ENCODE measurements around the gene FBXO46. TPM values are rescaled to one million over a fixed set of nuclear protein-coding genes. Genes with fewer than 3 reads are reported as not detected.

Gene FBXO46, protein sequence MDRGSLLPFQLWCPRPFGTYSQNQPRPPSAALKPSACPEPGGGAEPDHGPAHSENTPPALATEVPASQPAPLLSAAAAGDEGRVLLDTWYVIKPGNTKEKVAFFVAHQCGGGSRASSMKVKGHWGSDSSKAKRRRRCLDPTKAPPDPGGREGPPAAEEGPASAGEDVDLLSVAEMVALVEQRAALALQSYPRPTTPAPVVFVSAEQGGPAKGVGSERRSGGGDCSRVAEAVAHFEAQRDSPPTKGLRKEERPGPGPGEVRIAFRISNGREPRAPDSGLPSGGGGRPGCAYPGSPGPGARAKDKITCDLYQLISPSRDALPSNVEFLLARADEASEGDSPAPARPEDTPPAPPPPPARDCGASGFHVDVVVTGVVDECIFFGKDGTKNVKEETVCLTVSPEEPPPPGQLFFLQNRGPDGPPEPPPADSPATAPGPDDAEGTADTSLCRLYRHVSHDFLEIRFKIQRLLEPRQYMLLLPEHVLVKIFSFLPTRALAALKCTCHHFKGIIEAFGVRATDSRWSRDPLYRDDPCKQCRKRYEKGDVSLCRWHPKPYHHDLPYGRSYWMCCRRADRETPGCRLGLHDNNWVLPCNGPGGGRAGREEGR
- total RNA-seq = 10 to 100 TPM in 1 of 2 donors, 1 to 10 TPM in 1; 9.9 to 15.0 TPM

DNA sequence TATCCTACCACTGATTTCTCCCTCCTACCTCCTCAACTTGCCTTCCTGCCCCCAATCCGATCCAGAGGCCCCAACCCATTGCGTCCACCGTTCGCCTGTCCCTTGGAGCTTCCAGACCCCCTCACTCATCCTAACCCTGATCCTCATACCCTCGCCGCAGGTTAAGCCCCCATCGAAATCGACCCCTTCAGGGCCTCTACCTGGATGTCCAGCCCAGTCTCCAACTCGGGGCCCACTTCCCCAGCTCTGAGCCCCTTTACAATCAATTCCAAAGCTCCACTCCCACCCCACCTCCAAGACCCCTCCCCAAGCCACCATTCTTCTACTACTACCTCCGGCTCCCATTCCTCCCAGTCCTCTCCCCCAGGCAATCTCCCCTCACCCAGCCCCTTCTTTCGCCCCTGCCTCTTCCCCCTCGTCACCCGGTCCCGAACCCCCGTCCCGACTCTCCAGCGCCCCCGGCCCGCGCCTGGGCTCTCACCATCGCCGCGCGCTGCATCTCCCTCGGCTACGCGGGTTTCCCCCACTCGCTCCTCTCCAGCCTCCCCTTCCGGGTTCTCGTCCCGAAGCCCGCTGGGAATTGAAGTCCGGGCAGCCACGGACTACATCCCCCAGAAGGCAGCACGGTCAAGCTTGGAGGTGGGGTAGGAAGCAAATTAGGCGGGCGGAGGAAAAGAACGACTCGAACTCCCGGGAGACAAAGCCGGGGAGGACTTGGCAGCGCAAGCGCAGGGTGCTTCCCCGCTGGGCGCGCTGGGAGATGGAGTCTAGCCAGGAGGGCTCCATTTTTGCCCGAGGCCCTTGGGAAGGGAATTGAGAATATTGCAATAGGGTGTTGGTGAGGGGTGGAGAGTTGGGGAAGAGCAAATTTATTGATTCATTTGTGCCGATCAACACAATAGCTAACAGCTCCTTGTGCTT lies at the start of gene FBXO46:
FBXO46 (minus strand) TSS at position 529 of the 921 bp plus-strand sequence. CDS start 17,401 bp downstream, outside the sequence.
- TF ChIP-seq, protein P1, sequence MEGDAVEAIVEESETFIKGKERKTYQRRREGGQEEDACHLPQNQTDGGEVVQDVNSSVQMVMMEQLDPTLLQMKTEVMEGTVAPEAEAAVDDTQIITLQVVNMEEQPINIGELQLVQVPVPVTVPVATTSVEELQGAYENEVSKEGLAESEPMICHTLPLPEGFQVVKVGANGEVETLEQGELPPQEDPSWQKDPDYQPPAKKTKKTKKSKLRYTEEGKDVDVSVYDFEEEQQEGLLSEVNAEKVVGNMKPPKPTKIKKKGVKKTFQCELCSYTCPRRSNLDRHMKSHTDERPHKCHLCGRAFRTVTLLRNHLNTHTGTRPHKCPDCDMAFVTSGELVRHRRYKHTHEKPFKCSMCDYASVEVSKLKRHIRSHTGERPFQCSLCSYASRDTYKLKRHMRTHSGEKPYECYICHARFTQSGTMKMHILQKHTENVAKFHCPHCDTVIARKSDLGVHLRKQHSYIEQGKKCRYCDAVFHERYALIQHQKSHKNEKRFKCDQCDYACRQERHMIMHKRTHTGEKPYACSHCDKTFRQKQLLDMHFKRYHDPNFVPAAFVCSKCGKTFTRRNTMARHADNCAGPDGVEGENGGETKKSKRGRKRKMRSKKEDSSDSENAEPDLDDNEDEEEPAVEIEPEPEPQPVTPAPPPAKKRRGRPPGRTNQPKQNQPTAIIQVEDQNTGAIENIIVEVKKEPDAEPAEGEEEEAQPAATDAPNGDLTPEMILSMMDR (IDR thresholded peaks at IDR 0.05) = no peak
- peak; percentile 94 for ATAC-seq (ENCODE audit: insufficient number of reproducible peaks, low FRiP score, low read depth)
- H3K36me3 ChIP-seq = no peaks in the 10 kb centered on the region
- DNase-seq (ENCODE audit: low spot score) = peak; percentile 94
- H3K9me3 ChIP-seq = no peaks in the 10 kb centered on the region
- H3K27me3 ChIP-seq (replicated peaks; ENCODE audit: insufficient read depth) = no peaks in the 10 kb centered on the region
- H3K4me1 ChIP-seq (ENCODE audit: control insufficient read depth in 1 of 2, low read depth in 2 of 2) = peaks cover 8 to 15% of the 10 kb centered on the region in 2 donors
- peak within 1 kb of the TSS; percentile 95 for H3K4me3 ChIP-seq
- peak within 1 kb of the TSS in 1 of 2 donors; percentile 70 for H3K27ac ChIP-seq

DNA sequence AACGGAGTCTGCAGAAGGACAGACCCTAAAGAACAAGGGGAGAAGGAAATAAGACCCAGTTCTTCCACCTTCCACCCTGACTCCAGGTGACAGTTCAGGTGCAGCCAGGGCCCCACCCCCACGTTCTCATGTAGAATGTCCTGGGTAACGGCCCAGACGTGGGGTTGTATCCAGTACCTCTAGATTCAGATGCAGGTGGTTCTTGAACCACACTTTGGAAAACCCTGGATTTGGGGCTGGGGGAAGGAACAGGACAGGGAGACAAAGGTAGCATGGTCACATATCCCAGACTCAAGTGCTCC lies 49.4 kb upstream of the FBXO46 start:
- Histone ChIP-seq H3K9me3 (no peaks in the 10 kb centered on the region), H3K4me3 (peak overlapping the region; percentile 91), H3K27me3 (replicated peaks; ENCODE audit: insufficient read depth) (no peaks in the 10 kb centered on the region), H3K27ac (peak overlapping the region; percentile 97 to 98), H3K36me3 (peaks cover 28% of the 10 kb centered on the region), H3K4me1 (ENCODE audit: control insufficient read depth in 1 of 2, low read depth in 2 of 2) (peaks cover 20 to 41% of the 10 kb centered on the region in 2 donors)
- ATAC-seq (ENCODE audit: insufficient number of reproducible peaks, low FRiP score, low read depth) (no peak), DNase-seq (ENCODE audit: low spot score) (no peak)
- TF ChIP-seq, protein P1 (IDR thresholded peaks at IDR 0.05) = no peak

DNA sequence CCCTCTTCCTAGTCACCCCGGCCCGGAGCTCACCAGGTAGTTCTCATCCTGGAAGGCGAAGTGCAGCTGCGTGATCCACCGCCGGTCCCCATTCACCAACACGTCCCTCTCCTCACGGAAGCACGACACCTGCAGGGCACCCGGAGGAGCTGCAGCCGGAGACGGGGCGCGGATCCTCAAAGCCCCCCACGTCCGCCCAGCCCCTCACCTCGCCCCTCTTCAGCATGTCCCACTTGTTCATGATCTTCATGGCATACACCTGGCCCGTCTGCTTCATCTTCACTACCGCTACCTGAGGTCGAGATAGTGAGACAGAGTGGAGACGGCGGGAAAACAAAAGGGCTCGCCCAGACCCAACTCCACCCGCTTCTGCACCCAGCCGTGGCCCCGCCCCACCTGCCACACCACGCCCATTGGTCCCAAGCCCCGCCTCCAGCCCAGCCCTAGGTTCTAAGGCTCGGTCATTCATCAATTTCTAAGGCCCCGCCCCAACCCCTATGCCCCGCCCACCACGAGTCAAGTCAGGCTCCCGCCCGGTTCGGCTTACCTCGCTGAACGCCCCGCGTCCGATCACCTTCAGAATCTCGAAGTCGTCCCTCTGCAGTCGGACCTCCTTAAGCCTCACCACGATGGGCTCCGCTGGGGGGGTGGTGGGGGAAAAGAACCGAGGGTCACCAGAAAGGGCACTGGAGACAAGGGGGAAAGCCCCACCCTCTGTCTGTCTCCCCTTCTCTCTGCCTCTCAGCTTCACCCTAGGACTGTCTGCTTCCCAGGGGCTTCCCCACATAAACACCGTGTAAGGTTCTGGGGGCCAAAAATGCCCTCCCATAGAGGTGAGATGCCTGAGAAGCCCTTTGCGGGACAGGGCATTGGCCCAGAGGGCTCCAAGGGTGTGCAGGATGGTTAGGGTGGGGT lies 48.8 kb upstream of the FBXO46 start:
- DNase-seq (ENCODE audit: low spot score) (peak; percentile 70), ATAC-seq (ENCODE audit: insufficient number of reproducible peaks, low FRiP score, low read depth) (no peak)
- H3K4me1 ChIP-seq (ENCODE audit: control insufficient read depth in 1 of 2, low read depth in 2 of 2) = peaks cover 14 to 35% of the 10 kb centered on the region in 2 donors
- TF ChIP-seq, protein P1 (IDR thresholded peaks at IDR 0.05) = peak; percentile 34
- H3K36me3 ChIP-seq = peaks cover 32% of the 10 kb centered on the region
- H3K4me3 ChIP-seq = peak overlapping the region; percentile 91
- H3K9me3 ChIP-seq = no peaks in the 10 kb centered on the region
- H3K27ac ChIP-seq = peak overlapping the region; percentile 97 to 98
- no peaks in the 10 kb centered on the region for H3K27me3 ChIP-seq (replicated peaks; ENCODE audit: insufficient read depth)

DNA sequence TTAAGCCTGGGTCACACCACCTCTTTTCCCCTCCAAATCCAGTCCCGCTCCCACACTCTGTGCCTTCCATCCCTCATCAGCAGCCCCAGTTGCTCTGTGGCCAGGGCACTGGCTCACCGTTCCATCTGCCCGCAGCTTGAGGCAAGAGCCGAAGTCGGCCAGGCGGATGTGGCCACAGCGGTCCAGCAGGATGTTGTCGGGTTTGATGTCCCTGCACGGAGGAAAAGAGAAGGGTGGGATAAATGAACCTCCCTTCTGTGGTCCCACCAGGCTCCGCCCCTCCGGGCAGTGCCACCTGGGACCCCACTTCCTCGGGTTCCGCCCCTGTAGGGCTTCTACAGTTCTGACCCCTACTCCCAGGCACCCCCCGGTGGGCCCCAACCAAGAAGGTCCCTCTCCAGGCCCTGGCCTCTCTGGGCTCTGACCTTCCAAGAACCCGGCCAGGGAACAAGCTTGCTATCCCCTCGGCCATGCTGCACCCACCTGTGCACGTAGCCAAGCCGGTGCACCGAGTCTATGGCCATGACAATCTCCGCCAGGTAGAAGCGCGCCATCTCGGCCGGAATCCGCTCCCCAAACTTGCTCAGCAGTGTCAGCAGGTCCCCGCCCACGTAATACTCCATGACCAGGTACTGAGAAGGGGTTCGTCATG lies 47.4 kb upstream of the FBXO46 start:
- Histone ChIP-seq H3K36me3 (peaks cover 35% of the 10 kb centered on the region), H3K4me1 (ENCODE audit: control insufficient read depth in 1 of 2, low read depth in 2 of 2) (peaks cover 6 to 22% of the 10 kb centered on the region in 2 donors), H3K9me3 (no peaks in the 10 kb centered on the region), H3K27ac (peak overlapping the region in 1 of 2 donors; percentile 54), H3K4me3 (no peak overlapping the region), H3K27me3 (replicated peaks; ENCODE audit: insufficient read depth) (no peaks in the 10 kb centered on the region)
- ATAC-seq (ENCODE audit: insufficient number of reproducible peaks, low FRiP score, low read depth) = no peak
- DNase-seq (ENCODE audit: low spot score) = no peak
- TF ChIP-seq, protein P1 (IDR thresholded peaks at IDR 0.05) = no peak
